Endothelial cell of umbilical vein (primary cell): ENCODE results near the gene KCNH2. TPM values are rescaled to one million over a fixed set of nuclear protein-coding genes. Genes with fewer than 3 reads are reported as not detected.

Experiments used
- BruUV-seq: library from RNA; stranded (reverse); fragments of 400-500 nt; replicated peaks from 2 replicates; lab custom pipeline; 2021; lab: Mats Ljungman, UMichigan
- CTCF ChIA-PET: fragments of 300-600, 350-600 bp; sonication (Branson Sonifier 250); formaldehyde crosslinking; loops from one replicate; lab custom pipeline; 2021; ENCODE audit warnings: antibody characterized with exemption, inconsistent platforms; lab: Charles Lee
- POLR2A ChIA-PET: fragments of 300-600, 350-600 bp; sonication (Branson Sonifier 250); formaldehyde crosslinking; loops from one replicate; lab custom pipeline; 2021; ENCODE audit warnings: antibody characterized with exemption, inconsistent platforms; lab: Charles Lee
- DNase-seq: peaks from one replicate; pipeline ENCODE4 v3.0.0-alpha.2; 2011; ENCODE audit warnings: low read depth, low spot score
- FAIRE-seq: peaks from 2 replicates; lab custom pipeline; 2011; peaks lifted over from hg19 to GRCh38; lab: Jason Lieb, UNC
- H2AFZ ChIP-seq: 2 replicates; pipeline ENCODE4 v1.6.0; 2012; ENCODE audit warnings: low read depth, low read length, control low read depth, inconsistent platforms
- H3K27ac ChIP-seq: 2 replicates; pipeline ENCODE4 v1.5.1; 2011; ENCODE audit warnings: low read depth, mild to moderate bottlenecking, control low read depth, low read length, moderate library complexity; ENCODE audit not compliant: insufficient read depth
- H3K27me3 ChIP-seq, 2 experiments: 2 replicates each; pipeline versions ENCODE4 v1.6.0 to v1.6.1; 2011; ENCODE audit warnings: low read length in 2 of 2, mixed read lengths in 1 of 2; ENCODE audit not compliant: control insufficient read depth in 2 of 2, insufficient read depth in 2 of 2
- H3K36me3 ChIP-seq, 2 experiments: 2 replicates in 1 of 2; 3 replicates in 1 of 2; pipeline ENCODE4 v1.5.1; 2011; ENCODE audit warnings: low read length in 2 of 2, mild to moderate bottlenecking in 1 of 2, moderate library complexity in 1 of 2; ENCODE audit not compliant: control insufficient read depth in 2 of 2, insufficient read depth in 2 of 2; ENCODE audit errors: extremely low read depth in 1 of 2
- H3K4me1 ChIP-seq: 3 replicates; pipeline ENCODE4 v1.5.1; 2011; ENCODE audit warnings: mild to moderate bottlenecking, low read length; ENCODE audit not compliant: control insufficient read depth, insufficient read depth; ENCODE audit errors: extremely low read depth
- H3K4me2 ChIP-seq: 2 replicates; pipeline ENCODE4 v1.6.1; 2011; ENCODE audit warnings: low read length, control low read depth, mixed read lengths; ENCODE audit not compliant: insufficient read depth
- H3K4me3 ChIP-seq, 3 experiments: fragments of 200-600 bp in 1 of 3; sonication (generic), shearing (Covaris generic) in 1 of 3; replicated peaks in 1 of 3; 2 replicates each; pipeline ENCODE4 v1.5.1; 2011 to 2016; ENCODE audit warnings: control low read depth in 3 of 3, low read length in 3 of 3, mild to moderate bottlenecking in 2 of 3, inconsistent platforms in 1 of 3, low read depth in 1 of 3, moderate library complexity in 1 of 3; ENCODE audit not compliant: insufficient read depth in 1 of 3
- H3K79me2 ChIP-seq: 2 replicates; pipeline ENCODE4 v1.6.0; 2012; ENCODE audit warnings: low read length, inconsistent platforms; ENCODE audit not compliant: control insufficient read depth, insufficient read depth
- H3K9ac ChIP-seq: replicated peaks from 2 replicates; pipeline ENCODE3; 2011; ENCODE audit warnings: low read length, control low read depth; ENCODE audit not compliant: insufficient read depth; ENCODE audit errors: extremely low read depth
- H3K9me1 ChIP-seq: replicated peaks from 3 replicates; pipeline ENCODE4 v1.6.0; 2011; ENCODE audit warnings: mild to moderate bottlenecking, low read length; ENCODE audit not compliant: control insufficient read depth, insufficient read depth; ENCODE audit errors: extremely low read depth
- H3K9me3 ChIP-seq: replicated peaks from 2 replicates; pipeline ENCODE4 v1.5.1; 2012; ENCODE audit warnings: low read length, inconsistent platforms; ENCODE audit not compliant: control insufficient read depth, insufficient read depth
- H4K20me1 ChIP-seq: replicated peaks from 2 replicates; pipeline ENCODE3; 2011; ENCODE audit warnings: mild to moderate bottlenecking, low read length; ENCODE audit not compliant: control insufficient read depth, insufficient read depth; ENCODE audit errors: extremely low read depth
- CTCF ChIP-seq, 2 donors: IDR thresholded peaks; 1 replicate in 1 of 2; 2 replicates in 1 of 2; pipeline ENCODE4 v1.5.1; 2011; ENCODE audit warnings: low read length in 2 of 2, mild to moderate bottlenecking in 2 of 2, moderate library complexity in 2 of 2, control low read depth in 1 of 2, inconsistent platforms in 1 of 2, low read depth in 1 of 2; ENCODE audit not compliant: insufficient read depth in 1 of 2; ENCODE audit errors: extremely low read depth in 1 of 2
- GATA2 ChIP-seq: IDR thresholded peaks from 2 replicates; pipeline ENCODE4 v1.7.0; 2011; ENCODE audit warnings: low read depth, mild to moderate bottlenecking, moderate library complexity, mixed read lengths, low read length; ENCODE audit not compliant: insufficient read length, insufficient read depth
- JUN ChIP-seq: IDR thresholded peaks from 2 replicates; pipeline ENCODE4 v1.6.1; 2011; ENCODE audit warnings: borderline replicate concordance, low read depth; ENCODE audit not compliant: insufficient read length, insufficient read depth
- MYC ChIP-seq: IDR thresholded peaks from one replicate; pipeline ENCODE4 v1.6.1; 2011; ENCODE audit warnings: mild to moderate bottlenecking, low read depth, low read length
- POLR2A ChIP-seq: IDR thresholded peaks from 2 replicates; pipeline ENCODE4 v1.6.1; 2012; ENCODE audit warnings: low read depth, mild to moderate bottlenecking, control low read depth, low read length
- POLR2AphosphoS5 ChIP-seq: IDR thresholded peaks from 2 replicates; pipeline ENCODE4 v1.6.1; 2012; ENCODE audit warnings: low read depth, mild to moderate bottlenecking, control low read depth, low read length, moderate library complexity; ENCODE audit not compliant: insufficient read depth
- dilution Hi-C: fragments of 300-500 bp; cut with MboI; formaldehyde crosslinking; loops from one replicate; pipeline ENCODE4 v1.15.0; 2019; ENCODE audit warnings: low sequenced_read_pairs; ENCODE audit not compliant: extremely low pct_ligation_motif_present
- intact Hi-C: fragments of 100-400 bp; cut with micrococcal nuclease; formaldehyde crosslinking; loops from one replicate; pipeline ENCODE4 v1.10.0; 2022
- polyA plus RNA-seq, 4 experiments: library from polyadenylated mRNA; depleted of rRNA in 3 of 4; stranded (reverse) in 3 of 4; unstranded in 1 of 4; fragments of >200 nt; gene quantifications; 2 replicates each; pipeline versions ENCODE4 v1.2.1 to v1.2.3, GENCODE V29; 2011 to 2012; ENCODE audit warnings: missing spikeins in 1 of 4
- total RNA-seq: library from RNA; stranded (reverse); gene quantifications from 2 replicates; pipeline ENCODE4 v1.2.3, GENCODE V29; 2021

The KCNH2 gene
- total and polyA plus RNA-seq, 2 donors (not counting 3 experiments of a cell fraction or from before 2014, with no cell fraction given), result 0.03 to 0.09 TPM

GRCh38 chr7:150992051-150992640 lies 14.0 kb upstream of the KCNH2 start:
- H3K27me3 ChIP-seq, result no peaks in the 10 kb centered on the region
- BruUV-seq, result no TSS peak
- ChIA-PET POLR2A (interaction anchor here (0.6 to 0.7 kb wide), 2 partner anchors 16 to 554 kb away, joined by 3 to 7 read pairs; no protein-coding TSS in a partner anchor), CTCF (interaction anchor here (0.6 to 4.0 kb wide), 7 partner anchors 8 to 123 kb away, joined by 4 to 68 read pairs (median 5); partner anchors contain the start of gene ABCB8)
- TF ChIP-seq POLR2AphosphoS5 (no peak), CTCF (IDR thresholded peaks at IDR 0.05; ENCODE audit: extremely low read depth in 1 of 2, insufficient read depth in 1 of 2, low read depth in 1 of 2, low read length in 2 of 2) (no peak), MYC (no peak), JUN (peak; percentile 33), POLR2A (no peak), GATA2 (no peak)
- dilution Hi-C loops (no loop called here), intact Hi-C loops (loop anchor here (2.0 to 5.0 kb wide), 2 partner anchors 541 to 625 kb away; partner anchors contain the start of genes GIMAP8 and REPIN1)
- no peak overlapping the region for H3K9ac ChIP-seq
- H3K4me2 ChIP-seq, result no peak overlapping the region
- H3K79me2 ChIP-seq, result peaks cover 7% of the 10 kb centered on the region
- peaks cover 0 to under 1% of the 10 kb centered on the region in 2 experiments for H3K36me3 ChIP-seq
- no peaks in the 10 kb centered on the region for H3K9me1 ChIP-seq
- peak overlapping the region; percentile 39 for H2AFZ ChIP-seq
- H3K27ac ChIP-seq, result no peak overlapping the region
- no peak for DNase-seq
- H3K4me1 ChIP-seq, result peaks cover 41% of the 10 kb centered on the region
- no peak overlapping the region for H3K4me3 ChIP-seq
- H3K9me3 ChIP-seq, result peaks cover 2% of the 10 kb centered on the region
- FAIRE-seq, result peak; percentile 44
- no peaks in the 10 kb centered on the region for H4K20me1 ChIP-seq
